GM12878 (cell line): ENCODE results near the gene ERC2. TPM values are rescaled to one million over a fixed set of nuclear protein-coding genes. Genes with fewer than 3 reads are reported as not detected.

Experiments
- ATAC-seq: fragments of 200-7000 bp; cut with Tn5 transposase; 3 replicates; pipeline ENCODE4 v1.9.1; 2020; ENCODE audit warnings: mild to moderate bottlenecking, moderate library complexity
- BruUV-seq: library from RNA; stranded (reverse); fragments of 400-500 nt; replicated peaks from 2 replicates; lab custom pipeline; 2021; lab: Mats Ljungman, UMichigan
- CTCF ChIA-PET: fragments of 300-600 bp; sonication (Branson Sonifier 250); formaldehyde crosslinking; extraction: SDS; loops from one replicate; lab custom pipeline; 2021; ENCODE audit warnings: inconsistent platforms; lab: Yijun Ruan, JAX
- POLR2A ChIA-PET: fragments of 350-600 bp; formaldehyde crosslinking; extraction: SDS; loops from one replicate; lab custom pipeline; 2021; ENCODE audit warnings: inconsistent platforms; lab: Charles Lee
- RAD21 ChIA-PET: fragments of 300-600 bp; sonication (Branson Sonifier 250); formaldehyde crosslinking; loops from one replicate; lab custom pipeline; 2023; ENCODE audit warnings: antibody characterized with exemption; ENCODE audit not compliant: unreplicated experiment; lab: Charles Lee
- SMC1A ChIA-PET: fragments of 300-600 bp; sonication (Branson Sonifier 250); formaldehyde crosslinking; loops from one replicate; lab custom pipeline; 2023; ENCODE audit not compliant: unreplicated experiment, uncharacterized antibody; lab: Charles Lee
- DNase-seq: peaks from one replicate; pipeline ENCODE4 v3.0.0-alpha.2; 2011; ENCODE audit warnings: low read depth, low spot score
- FAIRE-seq: peaks from 3 replicates; lab custom pipeline; 2011; peaks lifted over from hg19 to GRCh38; lab: Jason Lieb, UNC
- H2AFZ ChIP-seq: 2 replicates; pipeline ENCODE4 v1.6.0; 2011; ENCODE audit warnings: low read depth, low read length, control low read depth; ENCODE audit not compliant: control insufficient read depth
- H3K27ac ChIP-seq: 2 replicates; pipeline ENCODE4 v1.5.1; 2011; ENCODE audit warnings: control low read depth; ENCODE audit not compliant: control insufficient read depth, insufficient read depth
- H3K27me3 ChIP-seq, 2 experiments: replicated peaks in 1 of 2; 2 replicates each; pipeline versions ENCODE4 v1.6.0 to v1.6.1; 2011; ENCODE audit warnings: low read length in 1 of 2; ENCODE audit not compliant: control insufficient read depth in 2 of 2, insufficient read depth in 2 of 2
- H3K36me3 ChIP-seq, 2 experiments: 2 replicates each; pipeline ENCODE4 v1.5.1; 2011; ENCODE audit warnings: low read length in 1 of 2; ENCODE audit not compliant: control insufficient read depth in 2 of 2, insufficient read depth in 2 of 2
- H3K4me1 ChIP-seq: 2 replicates; pipeline ENCODE4 v1.6.1; 2011; ENCODE audit warnings: mild to moderate bottlenecking, low read length, moderate library complexity, mixed read lengths; ENCODE audit not compliant: control insufficient read depth, insufficient read depth
- H3K4me2 ChIP-seq: 2 replicates; pipeline ENCODE4 v1.6.0; 2011; ENCODE audit warnings: control low read depth; ENCODE audit not compliant: control insufficient read depth, insufficient read depth
- H3K4me3 ChIP-seq: fragments of 200-600 bp; sonication (generic); 2 replicates; pipeline ENCODE4 v1.5.1; 2016
- H3K79me2 ChIP-seq: 2 replicates; pipeline ENCODE4 v1.6.0; 2011; ENCODE audit warnings: low read length; ENCODE audit not compliant: control insufficient read depth, insufficient read depth
- H3K9ac ChIP-seq: 2 replicates; pipeline ENCODE4 v1.8.0; 2011; ENCODE audit warnings: low read length, control low read depth, mixed read lengths; ENCODE audit not compliant: control insufficient read depth, insufficient read depth
- H3K9me3 ChIP-seq: replicated peaks from 3 replicates; pipeline ENCODE4 v1.5.1; 2011; ENCODE audit warnings: mild to moderate bottlenecking, low read length; ENCODE audit not compliant: control insufficient read depth, insufficient read depth
- H4K20me1 ChIP-seq: 2 replicates; pipeline ENCODE4 v1.6.0; 2011; ENCODE audit not compliant: control insufficient read depth, insufficient read depth
- BCLAF1 ChIP-seq: fragments of 450-650 bp; IDR thresholded peaks from 2 replicates; pipeline ENCODE4 v1.6.1; 2017; ENCODE audit warnings: antibody characterized with exemption, mild to moderate bottlenecking, moderate library complexity
- FOXK2 ChIP-seq: fragments of 450-650 bp; IDR thresholded peaks from 2 replicates; pipeline ENCODE4 v1.6.1; 2017; ENCODE audit warnings: mild to moderate bottlenecking, moderate library complexity
- HDGF ChIP-seq: fragments of 450-650 bp; IDR thresholded peaks from 2 replicates; pipeline ENCODE4 v1.6.1; 2016; ENCODE audit warnings: antibody characterized with exemption
- PAX8 ChIP-seq: fragments of 450-650 bp; IDR thresholded peaks from 2 replicates; pipeline ENCODE4 v1.6.1; 2017; ENCODE audit warnings: mild to moderate bottlenecking, moderate library complexity
- TCF7 ChIP-seq: IDR thresholded peaks from 2 replicates; pipeline ENCODE4 v1.6.1; 2014; ENCODE audit warnings: antibody characterized with exemption, borderline replicate concordance
- ZNF687 ChIP-seq: fragments of 450-650 bp; IDR thresholded peaks from 2 replicates; pipeline ENCODE4 v1.6.1; 2017; ENCODE audit warnings: mild to moderate bottlenecking, moderate library complexity
- WGBS: methylation state at CpG from one replicate; pipeline ENCODE4 v1.1.6; 2016; ENCODE audit warnings: low lambda C conversion rate; ENCODE audit not compliant: insufficient replicate concordance, insufficient coverage; ENCODE audit errors: missing lambda C conversion rate; 5-methylcytosine and 5-hydroxymethylcytosine counted together
- in situ Hi-C: fragments of 300-500 bp; cut with MboI; formaldehyde crosslinking; loops from 9 replicates; pipeline ENCODE4 v1.14.3; 2018; ENCODE audit warnings: mixed read lengths
- intact Hi-C: fragments of 100-400 bp; cut with micrococcal nuclease; formaldehyde crosslinking; loops from one replicate; pipeline ENCODE4 v1.14.2; 2022; ENCODE audit not compliant: unreplicated experiment
- polyA plus RNA-seq, 11 experiments: library from polyadenylated mRNA; depleted of rRNA in 4 of 11; unstranded in 6 of 11; stranded (reverse) in 5 of 11; fragments of >200 nt; fragmentation: Nextera tagmentation in 4 of 11; fragmentation: Illumina TruSeq in 1 of 11; extraction: Ambion mirVana in 4 of 11; extraction: Trizol in 1 of 11; gene quantifications; 1 replicate in 1 of 11; 2 replicates in 10 of 11; pipeline versions ENCODE4 v1.2.1 to v1.2.3, GENCODE V29; 2011 to 2016; ENCODE audit warnings: inconsistent platforms in 2 of 11, missing spikeins in 2 of 11, low read depth in 1 of 11
- total RNA-seq, 4 experiments: library from RNA; depleted of rRNA in 3 of 4; stranded (reverse); fragments of >200 nt in 3 of 4; fragmentation: Illumina TruSeq in 1 of 4; extraction: Trizol in 1 of 4; gene quantifications; 2 replicates each; pipeline versions ENCODE4 v1.2.1 to v1.2.3, GENCODE V29; 2013 to 2021

ERC2 gene
- total and polyA plus RNA-seq, 10 of the 15 experiments (the other 5 are each of a cell fraction or from before 2014, with no cell fraction given) = 0.06 to 1.4 (median 0.12) TPM; not detected in 3

GRCh38 chr3:55647670-55648069, 820.6 kb downstream of the ERC2 start:
- in situ Hi-C loops = no loop called here
- SMC1A ChIA-PET = interaction anchor here (1.0 to 1.6 kb wide), 4 partner anchors 17 to 29 kb away, joined by 3 to 5 read pairs (median 3); no protein-coding TSS in a partner anchor
- no peak overlapping the region for H3K4me2 ChIP-seq
- no peak overlapping the region for H3K27ac ChIP-seq
- no TSS peak for BruUV-seq
- no peak for ATAC-seq
- H2AFZ ChIP-seq = no peak overlapping the region
- 85% methylated on average over 10 of the region's 10 CpGs for WGBS
- RAD21 ChIA-PET = no interaction called here
- FAIRE-seq = no peak
- no peaks in the 10 kb centered on the region for H3K36me3 ChIP-seq
- H4K20me1 ChIP-seq = no peaks in the 10 kb centered on the region
- POLR2A ChIA-PET = no interaction called here
- H3K9me3 ChIP-seq = no peaks in the 10 kb centered on the region
- H3K4me1 ChIP-seq = peaks cover 3% of the 10 kb centered on the region; the same call in 1 of the 2 replicates
- H3K79me2 ChIP-seq = no peaks in the 10 kb centered on the region
- intact Hi-C loops = no loop called here
- DNase-seq = no peak
- CTCF ChIA-PET = interaction anchor here (0.6 to 1.8 kb wide), 5 partner anchors 13 to 56 kb away, joined by 3 to 4 read pairs (median 3); no protein-coding TSS in a partner anchor
- TF ChIP-seq FOXK2 = no peak
- no peak for TF ChIP-seq ZNF687
- no peak for TF ChIP-seq TCF7
- no peak for TF ChIP-seq PAX8
- TF ChIP-seq BCLAF1 = no peak
- no peak for TF ChIP-seq HDGF
- H3K4me3 ChIP-seq = no peak overlapping the region
- no peaks in the 10 kb centered on the region; a peak in 1 of 4 replicates for H3K27me3 ChIP-seq
- no peak overlapping the region for H3K9ac ChIP-seq
